Left lung (tissue), 10 donors: ENCODE results near the gene NEO1. TPM values are rescaled to one million over a fixed set of nuclear protein-coding genes. Genes with fewer than 3 reads are reported as not detected.

Source experiments
- ATAC-seq: fragments of 200-7000 bp; cut with Tn5 transposase; one replicate; pipeline ENCODE4 v1.9.1; 2020; ENCODE audit warnings: moderate library complexity
- DNase-seq, 4 donors: peaks; one replicate each; pipeline ENCODE4 v3.0.0-alpha.2; 2013 to 2020
- H3K27ac ChIP-seq, 2 donors: fragments of 200-600 bp; sonication (generic) in 1 of 2; one replicate each; pipeline versions ENCODE4 v1.5.0 to v1.8.0; 2020 to 2021
- H3K27me3 ChIP-seq, 2 donors: fragments of 200-600 bp; sonication (generic) in 1 of 2; one replicate each; pipeline versions ENCODE4 v1.5.0 to v1.8.0; 2020 to 2021
- H3K36me3 ChIP-seq, 2 donors: fragments of 200-600 bp; sonication (generic) in 1 of 2; one replicate each; pipeline versions ENCODE4 v1.5.0 to v1.8.0; 2020 to 2021
- H3K4me1 ChIP-seq, 2 donors: fragments of 200-600 bp; one replicate each; pipeline ENCODE4 v1.8.0; 2021
- H3K4me3 ChIP-seq, 2 donors: fragments of 200-600 bp; sonication (generic) in 1 of 2; one replicate each; pipeline versions ENCODE4 v1.5.0 to v1.8.0; 2020 to 2021; ENCODE audit warnings: mild to moderate bottlenecking in 1 of 2
- H3K9me3 ChIP-seq, 2 donors: fragments of 200-600 bp; sonication (generic) in 1 of 2; one replicate each; pipeline versions ENCODE4 v1.5.0 to v1.8.0; 2020 to 2021
- intact Hi-C, 2 donors: fragments of 100-400 bp; cut with DNase I; formaldehyde crosslinking; loops; one replicate each; pipeline versions ENCODE4 v1.11.2 to v1.14.2; 2022
- polyA plus RNA-seq, 6 donors: library from polyadenylated mRNA; unstranded; fragments of 120-200 nt; gene quantifications; one replicate each; pipeline ENCODE4 v1.2.1, GENCODE V29; 2013; ENCODE audit not compliant: insufficient read length in 6 of 6
- total RNA-seq, 2 donors: library from RNA; stranded (reverse); fragmentation: NEBNext Ultra II Directional; extraction: Animal tissue kit (Norgen Biotek cat#: 25700); gene quantifications; one replicate each; pipeline ENCODE4 v1.2.1, GENCODE V29; 2021
- TF ChIP-seq, protein P1 (sequence below), 2 donors: fragments of 200-600 bp; sonication (generic) in 1 of 2; IDR thresholded peaks; one replicate each; pipeline versions ENCODE4 v1.5.0 to v1.8.0; 2021; ENCODE audit warnings: antibody characterized with exemption in 2 of 2
- donor health status: DM: no; HTN: yes; CAD: no.
- donor health status: DM: no; HTN: no; CAD: no.

Gene NEO1
- total and polyA plus RNA-seq, 8 donors = 30.1 to 155 (median 110) TPM

DNA sequence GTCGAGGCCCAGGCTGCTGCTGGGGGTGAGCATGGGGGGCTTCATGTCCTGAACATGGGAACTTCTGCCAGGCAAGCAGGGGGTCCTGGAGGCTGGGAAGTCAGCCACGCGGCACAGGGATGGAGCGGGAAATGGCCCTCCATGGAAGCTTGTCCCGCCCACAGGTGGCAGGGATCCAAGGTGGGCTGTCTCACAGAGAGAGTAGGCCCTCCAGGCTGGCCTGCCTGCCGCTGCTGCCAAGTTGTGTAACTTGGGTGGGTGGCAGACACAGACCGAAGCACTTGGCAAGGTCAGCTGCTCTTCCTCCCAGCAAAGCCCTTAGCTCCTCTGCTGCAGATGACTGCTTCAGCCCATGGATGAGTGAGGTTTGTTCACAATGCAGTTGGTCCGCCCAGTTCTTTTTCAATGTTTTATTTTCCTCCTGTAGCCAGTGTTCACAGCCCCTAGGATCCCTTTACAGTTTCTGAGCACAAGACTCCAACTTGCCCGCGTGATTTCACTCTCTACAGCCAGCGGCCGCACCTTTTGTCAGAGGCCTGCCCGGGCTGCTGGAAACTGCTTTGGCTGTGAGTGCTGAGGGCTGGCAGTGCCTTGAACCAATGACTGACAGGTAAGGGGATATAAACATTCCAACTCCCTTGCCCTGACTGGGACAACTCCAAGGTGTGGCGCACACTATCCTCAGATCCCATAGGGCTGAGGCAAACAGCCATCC is 289.8 kb downstream of the NEO1 start:
- Histone ChIP-seq H3K36me3 (no peaks in the 10 kb centered on the region), H3K27ac (no peak overlapping the region), H3K4me1 (no peaks in the 10 kb centered on the region), H3K4me3 (no peak overlapping the region), H3K27me3 (peaks cover 0 to 8% of the 10 kb centered on the region in 2 donors), H3K9me3 (no peaks in the 10 kb centered on the region)
- DNase-seq (peak in 1 of 4 donors; percentile 71), ATAC-seq (no peak)
- TF ChIP-seq, protein P1, sequence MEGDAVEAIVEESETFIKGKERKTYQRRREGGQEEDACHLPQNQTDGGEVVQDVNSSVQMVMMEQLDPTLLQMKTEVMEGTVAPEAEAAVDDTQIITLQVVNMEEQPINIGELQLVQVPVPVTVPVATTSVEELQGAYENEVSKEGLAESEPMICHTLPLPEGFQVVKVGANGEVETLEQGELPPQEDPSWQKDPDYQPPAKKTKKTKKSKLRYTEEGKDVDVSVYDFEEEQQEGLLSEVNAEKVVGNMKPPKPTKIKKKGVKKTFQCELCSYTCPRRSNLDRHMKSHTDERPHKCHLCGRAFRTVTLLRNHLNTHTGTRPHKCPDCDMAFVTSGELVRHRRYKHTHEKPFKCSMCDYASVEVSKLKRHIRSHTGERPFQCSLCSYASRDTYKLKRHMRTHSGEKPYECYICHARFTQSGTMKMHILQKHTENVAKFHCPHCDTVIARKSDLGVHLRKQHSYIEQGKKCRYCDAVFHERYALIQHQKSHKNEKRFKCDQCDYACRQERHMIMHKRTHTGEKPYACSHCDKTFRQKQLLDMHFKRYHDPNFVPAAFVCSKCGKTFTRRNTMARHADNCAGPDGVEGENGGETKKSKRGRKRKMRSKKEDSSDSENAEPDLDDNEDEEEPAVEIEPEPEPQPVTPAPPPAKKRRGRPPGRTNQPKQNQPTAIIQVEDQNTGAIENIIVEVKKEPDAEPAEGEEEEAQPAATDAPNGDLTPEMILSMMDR (IDR thresholded peaks at IDR 0.05) = no peak
- intact Hi-C loops = no loop called here

DNA sequence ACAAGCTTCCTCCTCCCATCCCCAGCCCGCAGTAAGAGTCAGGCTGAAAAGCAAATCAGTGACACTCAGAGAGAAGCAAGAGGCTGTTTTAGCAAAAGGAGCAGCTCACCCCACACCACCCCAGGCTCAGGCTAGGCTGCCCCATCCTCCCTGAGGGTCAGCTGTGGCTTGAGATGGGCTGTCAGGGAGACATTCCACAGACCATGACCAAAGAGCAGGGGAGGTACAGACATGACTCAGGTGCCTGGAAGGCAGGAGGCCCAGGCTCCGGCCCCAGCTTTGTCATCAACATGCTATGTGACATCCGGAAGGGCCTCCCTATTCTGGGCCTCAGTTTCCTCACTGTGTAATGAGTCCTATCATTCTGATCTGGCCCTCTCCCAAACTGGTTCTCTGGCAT is 291.8 kb downstream of the NEO1 start:
- Histone ChIP-seq H3K9me3 (no peaks in the 10 kb centered on the region), H3K4me3 (no peak overlapping the region), H3K27me3 (peaks cover 0 to 12% of the 10 kb centered on the region in 2 donors), H3K36me3 (no peaks in the 10 kb centered on the region), H3K4me1 (no peaks in the 10 kb centered on the region), H3K27ac (no peak overlapping the region)
- ATAC-seq (no peak), DNase-seq (peak in 1 of 4 donors; percentile 39)
- intact Hi-C loops = no loop called here
- TF ChIP-seq, protein P1 (IDR thresholded peaks at IDR 0.05) = no peak

DNA sequence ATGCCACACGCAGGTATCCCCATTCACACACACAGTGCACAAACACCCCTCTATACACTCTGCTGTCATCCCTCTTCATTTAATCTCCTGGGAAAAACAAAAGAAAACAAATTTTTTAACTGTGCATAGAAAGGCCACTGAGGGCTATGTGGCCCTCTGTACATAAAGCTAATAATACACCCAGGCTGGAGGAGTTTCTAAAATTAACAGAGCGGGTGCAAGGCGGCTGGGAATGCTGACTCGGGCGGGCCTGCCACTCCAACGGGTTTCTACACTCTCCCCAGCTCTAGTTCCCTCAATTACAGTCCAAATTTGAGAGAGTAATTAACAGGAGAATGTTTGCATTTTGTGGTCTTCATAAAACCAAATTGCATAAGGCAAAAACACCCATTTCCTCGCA is 293.4 kb downstream of the NEO1 start:
- DNase-seq (peak in 1 of 4 donors; percentile 21), ATAC-seq (no peak)
- Histone ChIP-seq H3K27me3 (peaks cover 0 to 17% of the 10 kb centered on the region in 2 donors), H3K9me3 (no peaks in the 10 kb centered on the region), H3K4me1 (no peaks in the 10 kb centered on the region), H3K36me3 (no peaks in the 10 kb centered on the region), H3K27ac (no peak overlapping the region), H3K4me3 (no peak overlapping the region)
- intact Hi-C loops = no loop called here
- TF ChIP-seq, protein P1 (IDR thresholded peaks at IDR 0.05) = no peak

DNA sequence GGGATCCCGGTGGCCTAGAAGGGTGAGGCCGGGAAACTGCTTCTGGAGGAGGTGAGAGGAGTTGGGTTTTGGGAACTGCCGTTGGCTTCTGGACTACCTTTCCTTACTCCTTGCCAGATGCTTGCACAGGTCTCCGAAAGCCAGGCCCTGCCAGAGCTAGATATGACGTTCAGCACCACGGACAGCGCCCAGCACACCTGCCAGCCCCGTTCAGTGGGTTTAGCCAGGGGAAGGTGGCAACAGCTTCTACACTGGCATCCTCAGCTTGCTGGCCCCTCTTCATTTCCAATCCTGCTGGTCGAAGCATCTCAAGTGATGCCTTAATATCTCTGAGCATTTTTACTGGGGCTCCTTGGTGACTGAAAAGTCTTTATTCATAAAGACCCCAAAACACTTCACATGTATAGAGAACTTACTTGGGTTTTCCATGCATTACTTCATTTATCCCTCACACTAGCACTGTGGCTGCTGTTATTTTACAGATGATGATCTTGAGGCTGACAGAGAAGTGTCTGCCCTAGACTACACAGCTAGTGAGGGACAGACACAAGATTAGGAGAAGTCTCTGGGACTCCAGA is 294.6 kb downstream of the NEO1 start:
- Histone ChIP-seq H3K36me3 (no peaks in the 10 kb centered on the region), H3K4me3 (no peak overlapping the region), H3K27me3 (peaks cover 0 to 29% of the 10 kb centered on the region in 2 donors), H3K9me3 (no peaks in the 10 kb centered on the region), H3K27ac (no peak overlapping the region), H3K4me1 (no peaks in the 10 kb centered on the region)
- TF ChIP-seq, protein P1 (IDR thresholded peaks at IDR 0.05) = no peak
- ATAC-seq (peak; percentile 95), DNase-seq (peak; percentile 31 to 84 (median 68))
- intact Hi-C loops = no loop called here

DNA sequence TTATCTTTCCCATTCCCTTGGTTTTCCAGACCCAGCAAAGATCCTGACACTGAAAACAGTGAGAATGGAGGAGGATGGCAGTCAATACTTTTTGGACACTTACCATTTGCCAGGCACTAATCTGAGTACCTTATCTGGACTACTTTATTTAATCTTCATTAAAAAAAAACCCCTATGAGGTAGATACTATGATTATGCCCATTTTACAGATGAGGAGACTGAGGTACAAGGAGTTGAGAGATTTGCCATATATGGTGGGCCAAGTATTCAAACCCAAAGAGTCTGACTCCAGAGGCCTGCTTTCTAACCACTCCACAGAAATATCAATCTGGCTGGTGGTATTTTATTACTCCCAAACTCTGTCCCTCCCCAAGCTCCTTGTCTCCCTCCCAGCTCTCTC is 296.9 kb downstream of the NEO1 start:
- intact Hi-C loops = no loop called here
- DNase-seq = no peak

More for the DNA sequence above, 296.9 kb downstream of the NEO1 start:
- H3K9me3 ChIP-seq = no peaks in the 10 kb centered on the region
- H3K4me1 ChIP-seq = no peaks in the 10 kb centered on the region
- H3K4me3 ChIP-seq = no peak overlapping the region
- peaks cover 0 to 35% of the 10 kb centered on the region in 2 donors for H3K27me3 ChIP-seq
- no peak overlapping the region for H3K27ac ChIP-seq
- TF ChIP-seq, protein P1 (IDR thresholded peaks at IDR 0.05) = no peak
- no peak for ATAC-seq
- H3K36me3 ChIP-seq = no peaks in the 10 kb centered on the region
